ENCODE measurements around the gene TENM4. TPM values are rescaled to one million over a fixed set of nuclear protein-coding genes. Genes with fewer than 3 reads are reported as not detected.

TENM4 gene
- total and polyA plus RNA-seq, 2 of the 8 experiments (the other 6 are each of a cell fraction or from before 2014, with no cell fraction given): 3.5 to 7.2 TPM

- TF ChIP-seq POLR2AphosphoS5 (IDR thresholded peaks at IDR 0.05; ENCODE audit: low read depth, low read length) (no peak), KDM4A (IDR thresholded peaks at IDR 0.05; ENCODE audit: low read depth, low read length, severe bottlenecking) (no peak), KDM1A (IDR thresholded peaks at IDR 0.05; ENCODE audit: borderline replicate concordance, low read length) (no peak), BACH1 (IDR thresholded peaks at IDR 0.05; ENCODE audit: low read length) (no peak)
- TF ChIP-seq, protein P1, sequence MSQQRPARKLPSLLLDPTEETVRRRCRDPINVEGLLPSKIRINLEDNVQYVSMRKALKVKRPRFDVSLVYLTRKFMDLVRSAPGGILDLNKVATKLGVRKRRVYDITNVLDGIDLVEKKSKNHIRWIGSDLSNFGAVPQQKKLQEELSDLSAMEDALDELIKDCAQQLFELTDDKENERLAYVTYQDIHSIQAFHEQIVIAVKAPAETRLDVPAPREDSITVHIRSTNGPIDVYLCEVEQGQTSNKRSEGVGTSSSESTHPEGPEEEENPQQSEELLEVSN (IDR thresholded peaks at IDR 0.05): no peak
- TF ChIP-seq, protein P2, sequence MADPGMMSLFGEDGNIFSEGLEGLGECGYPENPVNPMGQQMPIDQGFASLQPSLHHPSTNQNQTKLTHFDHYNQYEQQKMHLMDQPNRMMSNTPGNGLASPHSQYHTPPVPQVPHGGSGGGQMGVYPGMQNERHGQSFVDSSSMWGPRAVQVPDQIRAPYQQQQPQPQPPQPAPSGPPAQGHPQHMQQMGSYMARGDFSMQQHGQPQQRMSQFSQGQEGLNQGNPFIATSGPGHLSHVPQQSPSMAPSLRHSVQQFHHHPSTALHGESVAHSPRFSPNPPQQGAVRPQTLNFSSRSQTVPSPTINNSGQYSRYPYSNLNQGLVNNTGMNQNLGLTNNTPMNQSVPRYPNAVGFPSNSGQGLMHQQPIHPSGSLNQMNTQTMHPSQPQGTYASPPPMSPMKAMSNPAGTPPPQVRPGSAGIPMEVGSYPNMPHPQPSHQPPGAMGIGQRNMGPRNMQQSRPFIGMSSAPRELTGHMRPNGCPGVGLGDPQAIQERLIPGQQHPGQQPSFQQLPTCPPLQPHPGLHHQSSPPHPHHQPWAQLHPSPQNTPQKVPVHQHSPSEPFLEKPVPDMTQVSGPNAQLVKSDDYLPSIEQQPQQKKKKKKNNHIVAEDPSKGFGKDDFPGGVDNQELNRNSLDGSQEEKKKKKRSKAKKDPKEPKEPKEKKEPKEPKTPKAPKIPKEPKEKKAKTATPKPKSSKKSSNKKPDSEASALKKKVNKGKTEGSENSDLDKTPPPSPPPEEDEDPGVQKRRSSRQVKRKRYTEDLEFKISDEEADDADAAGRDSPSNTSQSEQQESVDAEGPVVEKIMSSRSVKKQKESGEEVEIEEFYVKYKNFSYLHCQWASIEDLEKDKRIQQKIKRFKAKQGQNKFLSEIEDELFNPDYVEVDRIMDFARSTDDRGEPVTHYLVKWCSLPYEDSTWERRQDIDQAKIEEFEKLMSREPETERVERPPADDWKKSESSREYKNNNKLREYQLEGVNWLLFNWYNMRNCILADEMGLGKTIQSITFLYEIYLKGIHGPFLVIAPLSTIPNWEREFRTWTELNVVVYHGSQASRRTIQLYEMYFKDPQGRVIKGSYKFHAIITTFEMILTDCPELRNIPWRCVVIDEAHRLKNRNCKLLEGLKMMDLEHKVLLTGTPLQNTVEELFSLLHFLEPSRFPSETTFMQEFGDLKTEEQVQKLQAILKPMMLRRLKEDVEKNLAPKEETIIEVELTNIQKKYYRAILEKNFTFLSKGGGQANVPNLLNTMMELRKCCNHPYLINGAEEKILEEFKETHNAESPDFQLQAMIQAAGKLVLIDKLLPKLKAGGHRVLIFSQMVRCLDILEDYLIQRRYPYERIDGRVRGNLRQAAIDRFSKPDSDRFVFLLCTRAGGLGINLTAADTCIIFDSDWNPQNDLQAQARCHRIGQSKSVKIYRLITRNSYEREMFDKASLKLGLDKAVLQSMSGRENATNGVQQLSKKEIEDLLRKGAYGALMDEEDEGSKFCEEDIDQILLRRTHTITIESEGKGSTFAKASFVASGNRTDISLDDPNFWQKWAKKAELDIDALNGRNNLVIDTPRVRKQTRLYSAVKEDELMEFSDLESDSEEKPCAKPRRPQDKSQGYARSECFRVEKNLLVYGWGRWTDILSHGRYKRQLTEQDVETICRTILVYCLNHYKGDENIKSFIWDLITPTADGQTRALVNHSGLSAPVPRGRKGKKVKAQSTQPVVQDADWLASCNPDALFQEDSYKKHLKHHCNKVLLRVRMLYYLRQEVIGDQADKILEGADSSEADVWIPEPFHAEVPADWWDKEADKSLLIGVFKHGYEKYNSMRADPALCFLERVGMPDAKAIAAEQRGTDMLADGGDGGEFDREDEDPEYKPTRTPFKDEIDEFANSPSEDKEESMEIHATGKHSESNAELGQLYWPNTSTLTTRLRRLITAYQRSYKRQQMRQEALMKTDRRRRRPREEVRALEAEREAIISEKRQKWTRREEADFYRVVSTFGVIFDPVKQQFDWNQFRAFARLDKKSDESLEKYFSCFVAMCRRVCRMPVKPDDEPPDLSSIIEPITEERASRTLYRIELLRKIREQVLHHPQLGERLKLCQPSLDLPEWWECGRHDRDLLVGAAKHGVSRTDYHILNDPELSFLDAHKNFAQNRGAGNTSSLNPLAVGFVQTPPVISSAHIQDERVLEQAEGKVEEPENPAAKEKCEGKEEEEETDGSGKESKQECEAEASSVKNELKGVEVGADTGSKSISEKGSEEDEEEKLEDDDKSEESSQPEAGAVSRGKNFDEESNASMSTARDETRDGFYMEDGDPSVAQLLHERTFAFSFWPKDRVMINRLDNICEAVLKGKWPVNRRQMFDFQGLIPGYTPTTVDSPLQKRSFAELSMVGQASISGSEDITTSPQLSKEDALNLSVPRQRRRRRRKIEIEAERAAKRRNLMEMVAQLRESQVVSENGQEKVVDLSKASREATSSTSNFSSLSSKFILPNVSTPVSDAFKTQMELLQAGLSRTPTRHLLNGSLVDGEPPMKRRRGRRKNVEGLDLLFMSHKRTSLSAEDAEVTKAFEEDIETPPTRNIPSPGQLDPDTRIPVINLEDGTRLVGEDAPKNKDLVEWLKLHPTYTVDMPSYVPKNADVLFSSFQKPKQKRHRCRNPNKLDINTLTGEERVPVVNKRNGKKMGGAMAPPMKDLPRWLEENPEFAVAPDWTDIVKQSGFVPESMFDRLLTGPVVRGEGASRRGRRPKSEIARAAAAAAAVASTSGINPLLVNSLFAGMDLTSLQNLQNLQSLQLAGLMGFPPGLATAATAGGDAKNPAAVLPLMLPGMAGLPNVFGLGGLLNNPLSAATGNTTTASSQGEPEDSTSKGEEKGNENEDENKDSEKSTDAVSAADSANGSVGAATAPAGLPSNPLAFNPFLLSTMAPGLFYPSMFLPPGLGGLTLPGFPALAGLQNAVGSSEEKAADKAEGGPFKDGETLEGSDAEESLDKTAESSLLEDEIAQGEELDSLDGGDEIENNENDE (IDR thresholded peaks at IDR 0.05; ENCODE audit: insufficient replicate concordance, low read length): no peak
Observed at GRCh38 chr11:79290761-79291160, 150.1 kb downstream of the TENM4 start (continued).
